Peyer's patch (tissue), 4 donors: ENCODE measurements around the gene MTX3.

ENCODE experiments used
- CTCF ChIP-seq, 6 experiments: fragments of 450-650 bp in 4 of 6; fragments of 200-600 bp in 2 of 6; sonication (generic) in 1 of 6; IDR thresholded peaks; one replicate each; pipeline ENCODE4 v1.5.1; 2017 to 2019; ENCODE audit warnings: antibody characterized with exemption in 6 of 6, mild to moderate bottlenecking in 3 of 6, moderate library complexity in 1 of 6
- POLR2A ChIP-seq, 2 donors: fragments of 450-650 bp; IDR thresholded peaks; one replicate each; pipeline ENCODE4 v1.5.1; 2017; ENCODE audit warnings: antibody characterized with exemption in 2 of 2, mild to moderate bottlenecking in 2 of 2, moderate library complexity in 2 of 2

- TF ChIP-seq CTCF (IDR thresholded peaks at IDR 0.05) (no peak), POLR2A (IDR thresholded peaks at IDR 0.05) (no peak)
These were observed 42.5 kb upstream of the MTX3 start for GRCh38 chr5:80033513-80033912.
